ENCODE data around the gene FLOT1. TPM values are rescaled to one million over a fixed set of nuclear protein-coding genes. Genes with fewer than 3 reads are reported as not detected.

Gene FLOT1
- total RNA-seq, 1 experiment from 2014 or later = 111 TPM

GRCh38 chr6:30683980-30684338, 58.5 kb downstream of the FLOT1 start:
- no peak overlapping the region for H3K56ac ChIP-seq (ENCODE audit: insufficient read length, low read depth, low read length)
- Mint-ChIP-seq H3K9me3 (no peaks in the 10 kb centered on the region; a peak in 1 of 5 replicates), H3K4me3 (peak overlapping the region; percentile 35 to 73), H3K4me1 (peaks cover 69 to 73% of the 10 kb centered on the region in 2 experiments), H3K27me3 (ENCODE audit: low read depth) (peaks cover 3% of the 10 kb centered on the region; the same call in 1 of the 2 replicates), H3K36me3 (ENCODE audit: insufficient read depth in 1 of 3, low read depth in 3 of 3) (peaks cover 7 to 24% (median 19%) of the 10 kb centered on the region in 3 experiments; a peak in 6 of 7 replicates), H3K27ac (peak overlapping the region in 2 of 3 experiments; percentile 6 to 36; a peak in 4 of 7 replicates)
- no peak for DNase-seq
- peaks cover 22% of the 10 kb centered on the region for H3K23me2 ChIP-seq (ENCODE audit: insufficient read length, low read depth, low read length, poor library complexity, severe bottlenecking)
- H3K4ac ChIP-seq (ENCODE audit: low read depth, low read length) = no peak overlapping the region
- WGBS (ENCODE audit: extremely low coverage, insufficient read length, low lambda C conversion rate) = no CpG with 5 or more reads among the region's 2 CpGs
- H2BK15ac ChIP-seq (ENCODE audit: low read depth, low read length) = no peak overlapping the region
- no peaks in the 10 kb centered on the region for H4K20me1 ChIP-seq (ENCODE audit: control insufficient read depth, insufficient read depth, insufficient read length)
- no peak overlapping the region for H3K9ac ChIP-seq (ENCODE audit: extremely low read depth, insufficient read length, low read length)
- no peak overlapping the region for H4K91ac ChIP-seq (ENCODE audit: insufficient read length, low read depth, low read length)
- peaks cover 2% of the 10 kb centered on the region; the same call in 1 of the 2 replicates for H3K79me2 ChIP-seq (ENCODE audit: insufficient read depth, low read length)
- peaks cover 14% of the 10 kb centered on the region; the same call in 1 of the 2 replicates for H3K4me1 ChIP-seq (ENCODE audit: insufficient read depth, low read length)
- no peak overlapping the region for H3K23ac ChIP-seq (ENCODE audit: insufficient read length, low read depth, low read length)
- H4K8ac ChIP-seq (replicated peaks; ENCODE audit: insufficient read length, low read depth, low read length) = no peak overlapping the region
- H3K18ac ChIP-seq (ENCODE audit: insufficient read length, low read depth, low read length) = no peak overlapping the region
- no peak overlapping the region for H4K5ac ChIP-seq (ENCODE audit: insufficient read length, low read depth, low read length)
- H3K27ac ChIP-seq (ENCODE audit: insufficient read length, low read depth, low read length) = no peak overlapping the region
- no peak overlapping the region for H3K14ac ChIP-seq (ENCODE audit: insufficient read depth, low read length)
- H2BK20ac ChIP-seq (ENCODE audit: low read depth, low read length, poor library complexity, severe bottlenecking) = no peak overlapping the region
- H3K27me3 ChIP-seq (ENCODE audit: insufficient read depth, low read length) = no peaks in the 10 kb centered on the region
- H2BK120ac ChIP-seq (ENCODE audit: low read depth, low read length, poor library complexity, severe bottlenecking) = no peak overlapping the region
- H2AK5ac ChIP-seq (ENCODE audit: insufficient read length, low read length) = no peak overlapping the region
- no peak overlapping the region for H2AFZ ChIP-seq (ENCODE audit: low read length)
- no peaks in the 10 kb centered on the region for H3K79me1 ChIP-seq (ENCODE audit: insufficient read depth, low read depth, low read length, poor library complexity, severe bottlenecking)
- H2BK5ac ChIP-seq (ENCODE audit: insufficient read length, low read length) = no peak overlapping the region
- TF ChIP-seq CTCF (conservative IDR thresholded peaks at IDR 0.05) = no peak
- peak overlapping the region; percentile 40 for H3K4me2 ChIP-seq (ENCODE audit: insufficient read depth, insufficient read length, low read length)
- H3T11ph ChIP-seq (ENCODE audit: low read length) = no peak overlapping the region
- H3K9me3 ChIP-seq (ENCODE audit: control insufficient read depth, low read depth, low read length) = no peaks in the 10 kb centered on the region
- no peak overlapping the region for H2BK12ac ChIP-seq (ENCODE audit: insufficient read length, low read depth, low read length)

Data from H9 (cell line).